HEK293 (cell line): ENCODE results near the gene ERAL1.
A peak's percentile ranks its signal among the peaks of the same experiment; 100 is the strongest.

Source experiments
- CTCF ChIA-PET: fragments of 350-600 bp; formaldehyde crosslinking; extraction: SDS; loops from one replicate; lab custom pipeline; 2021; ENCODE audit warnings: antibody characterized with exemption; lab: Yijun Ruan, JAX
- POLR2A ChIA-PET: fragments of 300-600 bp; formaldehyde crosslinking; extraction: SDS; loops from one replicate; lab custom pipeline; 2020; ENCODE audit warnings: antibody characterized with exemption, inconsistent platforms; lab: Yijun Ruan, JAX
- H3K27ac ChIP-seq: fragments of 200-500 bp; sonication (Bioruptor generic); 2 replicates; pipeline ENCODE4 v1.5.1; 2014; ENCODE audit warnings: low read depth, low read length, control low read depth, inconsistent platforms; ENCODE audit errors: extremely low read depth
- H3K36me3 ChIP-seq, 2 experiments: fragments of 200-500 bp in 1 of 2; sonication (Bioruptor generic) in 1 of 2; 1 replicate in 1 of 2; 2 replicates in 1 of 2; pipeline ENCODE4 v1.5.1; 2014 to 2017; ENCODE audit warnings: inconsistent platforms in 2 of 2, low read length in 2 of 2; ENCODE audit not compliant: control insufficient read depth in 2 of 2, insufficient read depth in 1 of 2
- H3K4me1 ChIP-seq: fragments of 200-500 bp; sonication (Bioruptor generic); 2 replicates; pipeline ENCODE4 v1.5.1; 2014; ENCODE audit warnings: mild to moderate bottlenecking, low read length, inconsistent platforms; ENCODE audit not compliant: control insufficient read depth, insufficient read depth
- H3K4me3 ChIP-seq: 2 replicates; pipeline ENCODE4 v1.5.1; 2011; ENCODE audit warnings: low read depth, mild to moderate bottlenecking, control low read depth, low read length, moderate library complexity
- H3K9me3 ChIP-seq: fragments of 200-500 bp; sonication (Bioruptor generic); 2 replicates; pipeline ENCODE4 v1.5.1; 2014; ENCODE audit warnings: low read depth, low read length, inconsistent platforms; ENCODE audit not compliant: control insufficient read depth, insufficient read depth
- GLI4 ChIP-seq: fragments of 450-650 bp; formaldehyde crosslinking; IDR thresholded peaks from 2 replicates; pipeline ENCODE4 v1.5.1; 2016; ENCODE audit warnings: missing biosample characterization, missing genetic modification characterization
- KLF1 ChIP-seq: fragments of 450-650 bp; formaldehyde crosslinking; IDR thresholded peaks from 2 replicates; pipeline ENCODE4 v1.5.1; 2016; ENCODE audit warnings: missing biosample characterization, missing genetic modification characterization
- KLF9 ChIP-seq: fragments of 450-650 bp; formaldehyde crosslinking; IDR thresholded peaks from 2 replicates; pipeline ENCODE4 v1.5.1; 2016; ENCODE audit warnings: missing biosample characterization, missing genetic modification characterization, low read depth
- MYNN ChIP-seq: fragments of 450-650 bp; formaldehyde crosslinking; IDR thresholded peaks from 2 replicates; pipeline ENCODE4 v1.5.1; 2016; ENCODE audit warnings: missing biosample characterization, missing genetic modification characterization, borderline replicate concordance
- SP2 ChIP-seq: fragments of 450-650 bp; formaldehyde crosslinking; IDR thresholded peaks from 2 replicates; pipeline ENCODE4 v1.5.1; 2016; ENCODE audit warnings: missing biosample characterization, missing genetic modification characterization
- TRIM28 ChIP-seq: IDR thresholded peaks from 2 replicates; pipeline ENCODE4 v1.6.1; 2011; ENCODE audit warnings: low read length, control low read depth, borderline replicate concordance
- WT1 ChIP-seq: fragments of 450-650 bp; formaldehyde crosslinking; IDR thresholded peaks from 2 replicates; pipeline ENCODE4 v1.5.1; 2016; ENCODE audit warnings: missing biosample characterization, missing genetic modification characterization
- ZBTB11 ChIP-seq: fragments of 450-650 bp; formaldehyde crosslinking; conservative IDR thresholded peaks from 2 replicates; pipeline ENCODE4 v1.5.1; 2016; ENCODE audit warnings: low read depth, missing biosample characterization, missing genetic modification characterization
- ZBTB7A ChIP-seq: fragments of 450-650 bp; formaldehyde crosslinking; IDR thresholded peaks from 2 replicates; pipeline ENCODE4 v1.5.1; 2016; ENCODE audit warnings: low read depth, missing biosample characterization, missing genetic modification characterization
- ZIC2 ChIP-seq: fragments of 450-650 bp; formaldehyde crosslinking; IDR thresholded peaks from 2 replicates; pipeline ENCODE4 v1.5.1; 2016; ENCODE audit warnings: missing biosample characterization, missing genetic modification characterization
- ZNF133 ChIP-seq: fragments of 450-650 bp; formaldehyde crosslinking; IDR thresholded peaks from 2 replicates; pipeline ENCODE4 v1.5.1; 2016; ENCODE audit warnings: missing biosample characterization, missing genetic modification characterization
- ZNF140 ChIP-seq: fragments of 450-650 bp; formaldehyde crosslinking; IDR thresholded peaks from 2 replicates; pipeline ENCODE4 v1.5.1; 2016; ENCODE audit warnings: missing biosample characterization, missing genetic modification characterization
- ZNF146 ChIP-seq: fragments of 450-650 bp; formaldehyde crosslinking; IDR thresholded peaks from 2 replicates; pipeline ENCODE4 v1.5.1; 2016; ENCODE audit warnings: missing biosample characterization, missing genetic modification characterization
- ZNF174 ChIP-seq: fragments of 450-650 bp; formaldehyde crosslinking; IDR thresholded peaks from 2 replicates; pipeline ENCODE4 v1.5.0; 2017; ENCODE audit warnings: missing biosample characterization, mild to moderate bottlenecking, missing genetic modification characterization
- ZNF175 ChIP-seq: fragments of 450-650 bp; formaldehyde crosslinking; IDR thresholded peaks from 2 replicates; pipeline ENCODE4 v1.5.1; 2016; ENCODE audit warnings: missing biosample characterization, missing genetic modification characterization
- ZNF184 ChIP-seq: fragments of 450-650 bp; IDR thresholded peaks from 2 replicates; pipeline ENCODE4 v1.5.1; 2018; ENCODE audit warnings: missing biosample characterization, mild to moderate bottlenecking, missing genetic modification characterization
- ZNF266 ChIP-seq: fragments of 450-650 bp; formaldehyde crosslinking; IDR thresholded peaks from 2 replicates; pipeline ENCODE4 v1.5.1; 2016; ENCODE audit warnings: missing biosample characterization, missing genetic modification characterization, low read depth
- ZNF274 ChIP-seq, 2 experiments: fragments of 200-500 bp in 1 of 2; fragments of 450-650 bp in 1 of 2; sonication (Bioruptor generic) in 1 of 2; formaldehyde crosslinking in 1 of 2; IDR thresholded peaks; 2 replicates each; pipeline versions ENCODE4 v1.5.1 to v1.6.1; 2014 to 2016; ENCODE audit warnings: borderline replicate concordance in 1 of 2, inconsistent platforms in 1 of 2, low read length in 1 of 2, missing biosample characterization in 1 of 2, missing genetic modification characterization in 1 of 2
- ZNF292 ChIP-seq: fragments of 450-650 bp; formaldehyde crosslinking; IDR thresholded peaks from 2 replicates; pipeline ENCODE4 v1.5.1; 2016; ENCODE audit warnings: low read depth, missing biosample characterization, missing genetic modification characterization, borderline replicate concordance
- ZNF311 ChIP-seq: fragments of 450-650 bp; formaldehyde crosslinking; IDR thresholded peaks from 2 replicates; pipeline ENCODE4 v1.5.1; 2017; ENCODE audit warnings: missing biosample characterization, missing genetic modification characterization, borderline replicate concordance
- ZNF366 ChIP-seq: fragments of 450-650 bp; formaldehyde crosslinking; conservative IDR thresholded peaks from 2 replicates; pipeline ENCODE4 v1.5.1; 2016; ENCODE audit warnings: missing biosample characterization, missing genetic modification characterization
- ZNF426 ChIP-seq: fragments of 450-650 bp; formaldehyde crosslinking; IDR thresholded peaks from 2 replicates; pipeline ENCODE4 v1.5.1; 2017; ENCODE audit warnings: missing biosample characterization, missing genetic modification characterization, mild to moderate bottlenecking, inconsistent platforms, moderate library complexity
- ZNF433 ChIP-seq: fragments of 450-650 bp; formaldehyde crosslinking; IDR thresholded peaks from 2 replicates; pipeline ENCODE4 v1.5.1; 2016; ENCODE audit warnings: missing biosample characterization, missing genetic modification characterization, low read depth
- ZNF48 ChIP-seq: fragments of 450-650 bp; formaldehyde crosslinking; IDR thresholded peaks from 2 replicates; pipeline ENCODE4 v1.5.1; 2016; ENCODE audit warnings: missing biosample characterization, missing genetic modification characterization
- ZNF555 ChIP-seq: fragments of 450-650 bp; formaldehyde crosslinking; conservative IDR thresholded peaks from 2 replicates; pipeline ENCODE4 v1.5.1; 2017; ENCODE audit warnings: missing biosample characterization, mild to moderate bottlenecking, missing genetic modification characterization, inconsistent platforms
- ZNF768 ChIP-seq: fragments of 450-650 bp; formaldehyde crosslinking; IDR thresholded peaks from 2 replicates; pipeline ENCODE4 v1.5.1; 2018; ENCODE audit warnings: missing biosample characterization, mild to moderate bottlenecking, missing genetic modification characterization
- ZNF843 ChIP-seq: fragments of 450-650 bp; formaldehyde crosslinking; IDR thresholded peaks from 2 replicates; pipeline ENCODE4 v1.5.1; 2016; ENCODE audit warnings: missing biosample characterization, missing genetic modification characterization
- TF ChIP-seq, protein P1 (sequence below): fragments of 450-650 bp; formaldehyde crosslinking; IDR thresholded peaks from 2 replicates; pipeline ENCODE4 v1.5.1; 2017; ENCODE audit warnings: missing biosample characterization, missing genetic modification characterization
- TF ChIP-seq, protein P2 (sequence below): fragments of 450-650 bp; formaldehyde crosslinking; IDR thresholded peaks from 2 replicates; pipeline ENCODE4 v1.5.1; 2016; ENCODE audit warnings: missing biosample characterization, missing genetic modification characterization

Gene ERAL1

DNA sequence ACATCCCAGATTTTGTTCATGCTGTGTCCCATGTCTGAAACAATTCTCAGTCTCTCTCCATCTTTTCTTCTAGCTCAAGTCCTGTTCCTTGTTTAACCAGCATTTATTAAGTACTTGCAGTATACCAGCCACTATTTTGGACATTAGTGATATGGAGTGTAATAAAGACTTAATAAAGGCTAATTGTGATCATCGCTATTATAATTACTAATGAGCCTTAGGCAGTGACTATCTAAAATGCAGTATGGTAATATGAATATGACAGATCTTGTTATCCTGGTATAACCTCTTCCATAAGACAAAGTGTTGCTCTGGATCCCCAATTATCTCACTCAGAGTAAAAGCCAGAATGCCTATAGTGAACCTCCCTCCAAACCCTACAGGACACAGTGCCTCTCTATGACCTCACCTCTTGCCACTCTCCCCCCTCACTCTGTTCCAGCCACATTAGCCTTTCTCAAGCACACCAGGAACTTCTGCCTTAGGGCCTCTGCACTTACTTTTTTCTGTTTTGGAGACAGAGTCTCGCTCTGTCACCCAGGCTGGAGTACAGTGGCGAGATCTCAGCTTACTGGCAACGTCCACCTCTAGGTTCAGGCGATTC lies 44.5 kb downstream of the ERAL1 start (continued):
- no peak for TF ChIP-seq ZBTB11 (tag by site-specific recombination)
- TF ChIP-seq ZNF843 (tag by site-specific recombination) = no peak
- no peak for TF ChIP-seq ZNF366 (tag by site-specific recombination)
- TF ChIP-seq, protein P1, sequence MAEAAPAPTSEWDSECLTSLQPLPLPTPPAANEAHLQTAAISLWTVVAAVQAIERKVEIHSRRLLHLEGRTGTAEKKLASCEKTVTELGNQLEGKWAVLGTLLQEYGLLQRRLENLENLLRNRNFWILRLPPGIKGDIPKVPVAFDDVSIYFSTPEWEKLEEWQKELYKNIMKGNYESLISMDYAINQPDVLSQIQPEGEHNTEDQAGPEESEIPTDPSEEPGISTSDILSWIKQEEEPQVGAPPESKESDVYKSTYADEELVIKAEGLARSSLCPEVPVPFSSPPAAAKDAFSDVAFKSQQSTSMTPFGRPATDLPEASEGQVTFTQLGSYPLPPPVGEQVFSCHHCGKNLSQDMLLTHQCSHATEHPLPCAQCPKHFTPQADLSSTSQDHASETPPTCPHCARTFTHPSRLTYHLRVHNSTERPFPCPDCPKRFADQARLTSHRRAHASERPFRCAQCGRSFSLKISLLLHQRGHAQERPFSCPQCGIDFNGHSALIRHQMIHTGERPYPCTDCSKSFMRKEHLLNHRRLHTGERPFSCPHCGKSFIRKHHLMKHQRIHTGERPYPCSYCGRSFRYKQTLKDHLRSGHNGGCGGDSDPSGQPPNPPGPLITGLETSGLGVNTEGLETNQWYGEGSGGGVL (tag by site-specific recombination) = peak; percentile 87
- peak; percentile 66 for TF ChIP-seq ZIC2
- no peak for TF ChIP-seq ZBTB7A (tag by site-specific recombination)
- TF ChIP-seq ZNF184 = no peak
- no peak for TF ChIP-seq ZNF768 (tag by site-specific recombination)
- TF ChIP-seq ZNF274 (IDR thresholded peaks at IDR 0.05; ENCODE audit: low read length) = no peak
- no peak for TF ChIP-seq ZNF274 (tag by site-specific recombination; IDR thresholded peaks at IDR 0.05; ENCODE audit: borderline replicate concordance)
- no peak for TF ChIP-seq ZNF133 (tag by site-specific recombination)
- no peak for TF ChIP-seq ZNF266 (tag by site-specific recombination)
- TF ChIP-seq ZNF555 (tag by site-specific recombination) = no peak
- no peak for TF ChIP-seq KLF1
- no peak for TF ChIP-seq ZNF146
- no peak for TF ChIP-seq WT1
- TF ChIP-seq, protein P2, sequence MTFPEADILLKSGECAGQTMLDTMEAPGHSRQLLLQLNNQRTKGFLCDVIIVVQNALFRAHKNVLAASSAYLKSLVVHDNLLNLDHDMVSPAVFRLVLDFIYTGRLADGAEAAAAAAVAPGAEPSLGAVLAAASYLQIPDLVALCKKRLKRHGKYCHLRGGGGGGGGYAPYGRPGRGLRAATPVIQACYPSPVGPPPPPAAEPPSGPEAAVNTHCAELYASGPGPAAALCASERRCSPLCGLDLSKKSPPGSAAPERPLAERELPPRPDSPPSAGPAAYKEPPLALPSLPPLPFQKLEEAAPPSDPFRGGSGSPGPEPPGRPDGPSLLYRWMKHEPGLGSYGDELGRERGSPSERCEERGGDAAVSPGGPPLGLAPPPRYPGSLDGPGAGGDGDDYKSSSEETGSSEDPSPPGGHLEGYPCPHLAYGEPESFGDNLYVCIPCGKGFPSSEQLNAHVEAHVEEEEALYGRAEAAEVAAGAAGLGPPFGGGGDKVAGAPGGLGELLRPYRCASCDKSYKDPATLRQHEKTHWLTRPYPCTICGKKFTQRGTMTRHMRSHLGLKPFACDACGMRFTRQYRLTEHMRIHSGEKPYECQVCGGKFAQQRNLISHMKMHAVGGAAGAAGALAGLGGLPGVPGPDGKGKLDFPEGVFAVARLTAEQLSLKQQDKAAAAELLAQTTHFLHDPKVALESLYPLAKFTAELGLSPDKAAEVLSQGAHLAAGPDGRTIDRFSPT (tag by site-specific recombination) = no peak
- no peak for TF ChIP-seq ZNF311
- TF ChIP-seq ZNF140 (tag by site-specific recombination) = no peak

DNA sequence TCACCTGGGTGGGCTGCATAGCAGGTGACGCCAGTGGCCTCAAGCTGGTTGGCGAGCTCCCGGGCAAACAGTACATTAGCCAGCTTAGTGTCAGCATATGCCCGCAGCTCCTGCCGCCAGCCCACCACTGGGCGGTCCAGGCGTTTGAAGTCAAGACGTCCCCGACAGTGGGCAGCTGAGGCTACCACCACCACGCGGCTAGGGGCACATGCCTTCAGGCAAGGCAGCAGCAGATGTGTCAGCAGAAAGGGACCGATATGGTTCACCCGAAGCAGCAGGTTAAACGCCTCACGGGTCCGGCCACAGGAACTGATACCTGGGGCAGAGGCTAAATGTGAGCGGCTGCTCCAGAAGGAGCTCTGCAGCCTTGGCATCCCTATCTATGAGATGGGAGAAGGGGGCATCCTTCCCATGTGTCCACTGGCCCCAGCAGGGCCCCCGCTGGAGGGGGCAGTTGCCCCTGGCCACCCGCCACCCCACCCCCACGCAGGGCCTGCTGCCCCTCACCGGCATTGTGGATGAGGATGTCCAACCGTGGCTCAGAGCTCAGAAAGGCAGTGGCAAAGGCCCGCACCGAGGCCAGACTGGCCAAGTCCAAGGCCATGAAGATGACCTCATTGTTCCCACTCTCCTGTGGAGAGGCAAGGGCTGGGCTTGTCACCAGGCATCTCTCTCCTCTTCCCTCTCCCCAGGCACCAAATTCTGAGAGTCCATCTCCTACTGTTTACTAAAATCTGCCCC lies 46.3 kb downstream of the ERAL1 start:
- no peak overlapping the region for H3K27ac ChIP-seq
- no peaks in the 10 kb centered on the region for H3K9me3 ChIP-seq
- ChIA-PET POLR2A (interaction anchor here (1.1 to 2.1 kb wide), 3 partner anchors 11 to 176 kb away, joined by 4 to 9 read pairs (median 6); partner anchors contain the start of gene FAM222B), CTCF (interaction anchor here (0.7 to 18.6 kb wide), 11 partner anchors 9 to 173 kb away, joined by 3 to 142 read pairs (median 11); partner anchors contain the start of genes NEK8 and TLCD1)
- peaks cover 7% of the 10 kb centered on the region; the same call in 1 of the 2 replicates for H3K4me1 ChIP-seq
- peaks cover 3 to 27% of the 10 kb centered on the region in 2 experiments; a peak in 1 of 3 replicates for H3K36me3 ChIP-seq
- H3K4me3 ChIP-seq = no peak overlapping the region
- TF ChIP-seq ZIC2 (peak; percentile 82), ZNF48 (tag by site-specific recombination) (no peak), SP2 (tag by site-specific recombination) (no peak), KLF9 (no peak), TRIM28 (no peak), ZNF426 (tag by site-specific recombination) (no peak), MYNN (no peak), ZNF292 (tag by site-specific recombination) (no peak), ZNF266 (tag by site-specific recombination) (no peak), GLI4 (tag by site-specific recombination) (no peak), ZNF175 (tag by site-specific recombination) (no peak), ZNF433 (tag by site-specific recombination) (no peak), ZNF174 (tag by site-specific recombination) (no peak)
